Parathyroid adenoma (tissue), 2 donors: ENCODE results near the gene SLC24A3.

Experiments
- H2AFZ ChIP-seq: fragments of 300-600 bp; sonication (generic); one replicate; pipeline ENCODE4 v1.7.0; 2017; ENCODE audit warnings: antibody characterized with exemption, mild to moderate bottlenecking
- H3K27ac ChIP-seq: fragments of 300-600 bp; sonication (generic); one replicate; pipeline ENCODE4 v1.7.0; 2017
- H3K27me3 ChIP-seq: fragments of 300-600 bp; sonication (generic); one replicate; pipeline ENCODE4 v1.7.0; 2017; ENCODE audit warnings: low read length; ENCODE audit not compliant: control insufficient read depth, insufficient read depth
- H3K36me3 ChIP-seq: fragments of 300-600 bp; sonication (generic); one replicate; pipeline ENCODE4 v1.7.0; 2017; ENCODE audit warnings: low read length; ENCODE audit not compliant: control insufficient read depth, insufficient read depth
- H3K4me1 ChIP-seq: fragments of 300-600 bp; sonication (generic); one replicate; pipeline ENCODE4 v1.7.0; 2017; ENCODE audit warnings: control low read depth
- H3K4me2 ChIP-seq: fragments of 300-600 bp; sonication (generic); one replicate; pipeline ENCODE4 v1.7.0; 2017; ENCODE audit warnings: low read length
- H3K4me3 ChIP-seq: fragments of 300-600 bp; sonication (generic); one replicate; pipeline ENCODE4 v1.7.0; 2017; ENCODE audit warnings: low read depth, low read length
- H3K79me2 ChIP-seq: fragments of 300-600 bp; sonication (generic); one replicate; pipeline ENCODE4 v1.7.0; 2017; ENCODE audit warnings: control low read depth
- H3K9ac ChIP-seq: fragments of 300-600 bp; sonication (generic); one replicate; pipeline ENCODE4 v1.7.0; 2017; ENCODE audit warnings: mild to moderate bottlenecking
- H3K9me3 ChIP-seq: fragments of 300-600 bp; sonication (generic); one replicate; pipeline ENCODE4 v1.7.0; 2017; ENCODE audit warnings: low read length; ENCODE audit not compliant: control insufficient read depth
- TF ChIP-seq, protein P1 (sequence below): fragments of 300-600 bp; sonication (generic); IDR thresholded peaks from one replicate; pipeline ENCODE4 v1.7.0; 2017; ENCODE audit warnings: antibody characterized with exemption, mild to moderate bottlenecking
- donor health status: primary hyperparathyroidism.

SLC24A3 gene

DNA sequence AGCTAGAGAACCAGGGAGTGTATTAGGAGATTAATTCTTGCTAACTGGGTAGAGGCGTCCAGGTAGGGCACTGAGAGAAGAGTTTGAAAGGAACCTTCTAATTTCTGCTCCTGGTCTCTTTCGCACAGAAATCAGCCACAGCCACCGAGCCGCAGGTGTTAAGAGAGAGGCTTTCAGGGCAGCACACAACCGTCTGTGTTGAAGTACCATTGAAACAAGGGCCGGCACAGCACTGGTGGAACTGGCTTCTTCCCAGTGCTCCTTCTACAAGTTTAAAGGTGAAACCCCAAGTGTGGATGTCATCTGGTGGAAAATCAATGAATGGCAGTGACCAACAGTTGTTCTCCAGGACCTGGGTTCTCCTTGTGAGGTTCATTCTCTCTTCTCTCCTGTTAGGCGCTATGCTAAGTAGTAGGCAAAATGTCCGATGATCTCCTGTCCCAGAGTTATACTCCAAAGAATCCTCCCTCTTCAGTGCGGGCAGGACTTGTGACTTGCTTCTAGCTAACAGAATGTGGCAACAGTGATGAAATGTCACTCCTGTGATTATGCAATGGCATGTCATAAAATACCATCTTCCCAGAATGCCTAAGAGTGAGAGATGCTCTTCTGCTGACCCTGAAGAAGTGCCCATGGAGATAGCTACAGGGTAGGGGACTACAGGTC, 530.7 kb downstream of the SLC24A3 start:
- Histone ChIP-seq H3K4me3 (no peak overlapping the region), H2AFZ (no peak overlapping the region), H3K27me3 (no peaks in the 10 kb centered on the region), H3K9ac (no peak overlapping the region), H3K36me3 (no peaks in the 10 kb centered on the region), H3K79me2 (no peaks in the 10 kb centered on the region), H3K4me1 (no peaks in the 10 kb centered on the region), H3K4me2 (no peak overlapping the region), H3K9me3 (no peaks in the 10 kb centered on the region), H3K27ac (no peak overlapping the region)
- TF ChIP-seq, protein P1, sequence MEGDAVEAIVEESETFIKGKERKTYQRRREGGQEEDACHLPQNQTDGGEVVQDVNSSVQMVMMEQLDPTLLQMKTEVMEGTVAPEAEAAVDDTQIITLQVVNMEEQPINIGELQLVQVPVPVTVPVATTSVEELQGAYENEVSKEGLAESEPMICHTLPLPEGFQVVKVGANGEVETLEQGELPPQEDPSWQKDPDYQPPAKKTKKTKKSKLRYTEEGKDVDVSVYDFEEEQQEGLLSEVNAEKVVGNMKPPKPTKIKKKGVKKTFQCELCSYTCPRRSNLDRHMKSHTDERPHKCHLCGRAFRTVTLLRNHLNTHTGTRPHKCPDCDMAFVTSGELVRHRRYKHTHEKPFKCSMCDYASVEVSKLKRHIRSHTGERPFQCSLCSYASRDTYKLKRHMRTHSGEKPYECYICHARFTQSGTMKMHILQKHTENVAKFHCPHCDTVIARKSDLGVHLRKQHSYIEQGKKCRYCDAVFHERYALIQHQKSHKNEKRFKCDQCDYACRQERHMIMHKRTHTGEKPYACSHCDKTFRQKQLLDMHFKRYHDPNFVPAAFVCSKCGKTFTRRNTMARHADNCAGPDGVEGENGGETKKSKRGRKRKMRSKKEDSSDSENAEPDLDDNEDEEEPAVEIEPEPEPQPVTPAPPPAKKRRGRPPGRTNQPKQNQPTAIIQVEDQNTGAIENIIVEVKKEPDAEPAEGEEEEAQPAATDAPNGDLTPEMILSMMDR, result no peak

DNA sequence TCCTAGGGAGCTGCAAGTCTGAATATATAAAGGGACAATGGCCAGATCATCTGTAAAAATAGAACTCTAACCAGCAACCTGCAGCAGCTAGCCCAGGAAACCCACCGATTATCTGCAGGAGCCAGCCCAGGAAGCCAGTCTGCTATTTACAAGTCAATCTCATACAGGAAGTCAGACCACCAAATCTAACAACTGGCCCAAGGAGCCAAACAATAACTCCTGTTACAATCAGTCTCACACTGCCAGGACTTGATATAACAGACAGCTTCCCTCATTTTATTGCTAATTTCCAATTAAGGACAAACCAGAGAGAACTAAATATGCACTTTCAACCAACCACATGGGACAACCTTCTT, 531.2 kb downstream of the SLC24A3 start:
- no peak overlapping the region for H3K9ac ChIP-seq
- H3K27ac ChIP-seq, result no peak overlapping the region
- no peaks in the 10 kb centered on the region for H3K36me3 ChIP-seq
- TF ChIP-seq, protein P1, result no peak
- H3K4me1 ChIP-seq, result no peaks in the 10 kb centered on the region
- no peaks in the 10 kb centered on the region for H3K79me2 ChIP-seq
- no peak overlapping the region for H2AFZ ChIP-seq
- no peak overlapping the region for H3K4me2 ChIP-seq
- no peak overlapping the region for H3K4me3 ChIP-seq
- no peaks in the 10 kb centered on the region for H3K9me3 ChIP-seq
- H3K27me3 ChIP-seq, result no peaks in the 10 kb centered on the region

DNA sequence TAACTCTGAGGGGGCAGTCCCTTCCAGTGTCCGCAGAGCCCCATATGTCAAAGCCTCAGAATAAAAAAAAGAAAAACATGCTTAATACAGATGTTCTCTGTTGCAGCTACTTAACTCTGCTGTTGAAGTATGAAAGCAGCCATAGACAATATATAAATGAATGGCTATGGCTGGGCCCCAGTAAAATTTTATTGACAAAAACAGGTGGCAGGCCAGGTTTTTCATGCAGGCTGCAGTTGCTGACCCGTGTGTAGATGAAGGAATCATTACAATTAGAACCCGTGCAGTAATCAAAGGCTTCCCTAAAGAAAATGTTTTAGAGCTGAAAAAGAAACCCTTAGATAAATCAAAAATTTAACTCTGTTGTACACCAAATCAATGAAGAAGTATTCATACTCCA, 532.7 kb downstream of the SLC24A3 start:
- no peak overlapping the region for H3K4me2 ChIP-seq
- H3K27ac ChIP-seq, result no peak overlapping the region
- H3K27me3 ChIP-seq, result no peaks in the 10 kb centered on the region
- H3K79me2 ChIP-seq, result no peaks in the 10 kb centered on the region
- H2AFZ ChIP-seq, result no peak overlapping the region
- H3K4me1 ChIP-seq, result no peaks in the 10 kb centered on the region
- no peak overlapping the region for H3K9ac ChIP-seq
- H3K4me3 ChIP-seq, result no peak overlapping the region
- no peaks in the 10 kb centered on the region for H3K9me3 ChIP-seq
- no peaks in the 10 kb centered on the region for H3K36me3 ChIP-seq
- TF ChIP-seq, protein P1, result no peak

DNA sequence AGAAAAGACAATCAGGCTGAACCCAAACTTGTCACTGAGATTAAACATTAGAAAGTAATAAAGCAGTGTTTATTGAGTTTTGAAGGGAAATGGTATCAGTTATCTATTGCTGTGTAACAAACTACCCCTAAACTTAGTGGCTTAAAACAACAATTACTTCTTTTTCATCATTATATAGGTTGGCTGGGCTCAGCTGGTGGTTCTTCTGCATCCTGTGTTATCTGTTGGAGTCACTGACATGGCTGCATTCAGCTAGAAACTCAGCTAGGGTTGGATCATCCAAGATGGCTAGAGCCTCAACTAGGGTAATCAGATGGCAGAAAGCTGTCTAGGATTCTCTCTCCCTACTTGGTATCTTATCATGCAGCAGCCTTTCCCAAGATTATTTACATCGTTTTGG, 533.1 kb downstream of the SLC24A3 start:
- no peak overlapping the region for H3K4me3 ChIP-seq
- no peaks in the 10 kb centered on the region for H3K9me3 ChIP-seq
- no peak overlapping the region for H3K9ac ChIP-seq
- no peak overlapping the region for H3K27ac ChIP-seq
- TF ChIP-seq, protein P1, result no peak
- no peaks in the 10 kb centered on the region for H3K79me2 ChIP-seq
- no peak overlapping the region for H3K4me2 ChIP-seq
- no peak overlapping the region for H2AFZ ChIP-seq
- H3K36me3 ChIP-seq, result no peaks in the 10 kb centered on the region
- peaks cover 1% of the 10 kb centered on the region for H3K4me1 ChIP-seq
- H3K27me3 ChIP-seq, result no peaks in the 10 kb centered on the region

DNA sequence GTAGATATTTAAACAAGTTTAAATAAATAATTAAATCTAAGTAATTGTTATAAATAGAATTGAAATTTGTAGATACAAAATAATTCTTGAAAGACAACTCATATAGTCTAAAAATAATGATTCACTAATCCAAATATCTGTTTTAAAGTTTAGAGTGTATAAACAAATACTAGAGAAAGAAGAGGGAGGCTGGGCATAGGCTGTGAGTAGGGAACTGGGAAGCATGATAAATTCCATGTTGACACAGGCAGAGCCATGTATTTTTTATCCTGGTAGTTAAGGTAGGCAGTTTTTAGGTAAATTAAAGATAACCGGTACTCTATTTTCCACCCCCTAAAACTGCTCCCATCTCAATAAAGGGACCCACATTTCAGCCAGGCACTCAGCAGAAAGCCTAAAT, 534.0 kb downstream of the SLC24A3 start:
- Histone ChIP-seq H3K4me1 (peaks cover 5% of the 10 kb centered on the region), H3K79me2 (no peaks in the 10 kb centered on the region), H2AFZ (no peak overlapping the region), H3K9me3 (no peaks in the 10 kb centered on the region), H3K27me3 (no peaks in the 10 kb centered on the region), H3K36me3 (no peaks in the 10 kb centered on the region), H3K27ac (no peak overlapping the region), H3K9ac (no peak overlapping the region), H3K4me3 (no peak overlapping the region), H3K4me2 (no peak overlapping the region)
- TF ChIP-seq, protein P1, result no peak
